SIG-M5 treated with dmso at 0.1 percent for 504 hours (cell line): ENCODE results near the gene STRBP.

Experiments
- DNase-seq: peaks from one replicate; lab custom pipeline; 2025; ENCODE audit not compliant: unreplicated experiment; lab: John Stamatoyannopoulos, UW

STRBP gene

DNA sequence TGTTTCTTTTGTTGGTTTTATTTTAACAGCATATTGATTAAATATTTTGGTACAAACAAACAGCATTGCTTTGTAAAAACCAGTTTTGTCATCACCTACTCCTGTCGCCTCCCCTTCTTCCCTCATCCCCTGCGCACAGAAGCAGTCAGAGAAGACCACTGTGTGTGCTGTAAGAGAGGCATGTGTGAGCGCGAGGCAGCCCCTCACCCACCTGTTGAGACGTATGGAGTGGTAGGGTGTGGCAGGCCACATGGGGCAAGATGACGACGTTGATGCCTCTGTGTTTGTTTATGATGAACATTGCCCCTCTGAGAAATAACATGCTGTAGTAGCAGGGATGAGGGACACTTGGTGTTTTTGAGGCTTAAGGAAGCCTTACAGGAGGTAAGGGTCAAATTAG, 163.6 kb downstream of the STRBP start:
- no peak for DNase-seq

DNA sequence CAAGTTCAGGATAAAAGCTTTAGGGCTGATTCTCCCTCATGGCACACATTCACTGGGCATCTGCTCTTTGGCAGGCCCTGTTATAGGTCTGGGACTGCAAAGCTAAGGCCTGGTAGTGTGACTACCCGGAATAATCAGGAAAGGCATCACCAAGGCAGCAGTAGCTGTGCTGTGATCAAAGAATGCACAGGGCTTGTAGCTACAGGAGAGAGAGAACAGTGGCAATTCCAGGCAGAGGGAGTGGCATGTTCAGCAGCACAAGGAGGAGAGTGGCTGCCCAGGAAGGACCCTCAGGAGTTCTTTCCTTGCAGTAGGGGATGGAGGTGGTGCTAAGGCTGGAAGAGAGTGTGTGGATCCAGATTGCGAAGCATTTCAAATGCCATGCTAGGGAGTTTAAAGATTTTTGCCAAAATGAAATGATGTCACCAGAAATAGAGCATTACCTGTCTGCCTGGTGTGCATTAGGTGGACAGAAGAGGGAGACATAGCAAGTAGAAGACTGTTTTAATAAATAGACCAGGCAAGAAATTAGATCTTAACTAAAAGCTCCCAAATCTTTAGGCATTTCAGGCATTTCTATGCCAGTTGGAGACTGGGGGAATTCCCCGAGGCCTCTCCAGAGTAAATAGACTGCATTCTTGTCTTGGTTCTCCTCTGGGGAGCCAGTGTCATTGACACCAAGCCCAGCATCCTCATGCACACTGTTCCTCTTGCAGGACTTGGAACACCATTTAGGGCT, 165.8 kb downstream of the STRBP start:
- no peak for DNase-seq

DNA sequence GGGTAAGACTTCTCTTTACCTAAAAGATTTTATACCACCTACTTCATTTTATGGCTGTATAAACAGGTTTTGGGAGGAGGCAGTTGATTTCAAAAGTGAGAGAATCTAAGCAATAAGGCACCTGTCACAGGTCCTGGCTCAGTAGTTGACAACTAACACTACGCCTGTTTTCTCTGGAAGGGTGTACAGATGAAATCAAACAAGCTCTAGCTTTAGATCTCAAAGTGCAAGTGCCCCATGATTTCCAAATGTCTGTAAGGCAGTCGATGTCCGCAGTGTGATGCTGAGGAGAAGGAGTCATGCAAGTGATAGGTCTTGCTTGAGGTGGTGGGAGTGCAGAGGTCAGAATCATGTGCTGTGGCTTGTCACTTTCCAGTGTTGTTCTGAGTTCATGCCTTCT, 168.8 kb downstream of the STRBP start:
- DNase-seq: no peak

DNA sequence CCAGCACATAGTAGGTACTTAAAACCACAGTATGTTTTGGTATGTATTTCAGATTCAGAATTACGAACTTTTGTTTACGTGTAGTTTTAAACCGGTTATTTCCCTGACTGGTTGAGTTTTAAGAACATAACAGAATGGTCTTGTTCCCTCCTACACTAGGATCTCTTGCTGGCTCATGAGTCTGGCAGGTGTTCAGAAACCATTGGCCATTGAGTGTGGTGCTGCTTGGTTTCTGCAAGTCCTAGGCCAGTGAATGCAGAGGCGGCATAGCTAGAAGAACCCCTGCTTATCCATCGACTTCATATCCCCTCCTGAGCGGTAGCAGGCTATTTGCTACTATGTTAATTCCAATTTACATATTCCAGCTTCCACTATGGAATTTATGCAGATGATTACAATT, 169.3 kb downstream of the STRBP start:
- DNase-seq: no peak

DNA sequence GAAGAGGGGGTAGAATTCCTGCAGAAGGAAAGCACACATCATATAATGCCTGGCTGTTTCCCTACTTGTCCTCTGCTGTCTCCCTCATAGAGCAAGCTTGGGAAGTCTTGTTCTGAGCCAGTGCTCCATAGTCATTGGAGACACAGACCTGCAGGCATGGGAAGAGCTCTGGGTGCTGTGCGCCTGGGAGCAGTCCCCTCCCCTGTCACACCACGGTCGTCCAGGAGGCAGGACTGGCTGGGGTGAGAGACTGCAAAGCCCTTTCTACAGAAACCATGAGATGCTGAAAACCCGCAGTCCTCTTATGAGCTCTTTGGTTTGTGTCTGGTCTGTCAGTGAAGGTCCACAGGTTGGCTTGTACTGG, 170.3 kb downstream of the STRBP start:
- DNase-seq: no peak

DNA sequence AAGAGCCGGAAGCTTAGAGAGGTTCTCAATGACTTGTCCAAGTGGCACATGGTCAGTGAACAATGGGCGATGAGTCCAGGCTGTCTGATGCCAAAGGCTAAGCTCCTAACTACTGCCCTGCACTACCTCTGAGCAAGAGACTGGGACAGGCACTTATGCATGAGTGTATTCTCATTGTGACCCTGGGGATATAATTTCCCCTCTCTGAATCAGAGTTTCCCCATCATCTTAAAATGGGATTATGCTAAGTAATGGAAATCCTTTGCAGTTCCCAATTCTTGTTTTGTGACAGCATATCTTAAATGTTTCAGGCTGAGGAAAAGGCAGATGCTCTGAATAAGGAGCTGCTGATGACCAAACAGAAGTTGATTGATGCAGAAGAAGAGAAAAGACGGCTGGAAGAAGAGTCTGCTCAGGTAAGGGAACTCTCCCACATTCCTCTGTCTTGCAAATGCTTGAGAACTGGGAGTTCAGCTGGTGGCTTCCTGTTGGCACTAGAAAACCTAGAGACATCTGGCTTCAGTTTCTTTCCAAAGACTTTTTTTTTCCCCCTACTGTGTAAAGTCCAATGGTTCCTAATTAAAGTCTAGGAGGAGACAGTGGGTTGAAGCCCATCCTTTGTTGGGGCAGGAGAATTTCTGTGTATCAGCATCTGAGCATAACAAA, 170.8 kb downstream of the STRBP start:
- no peak for DNase-seq

DNA sequence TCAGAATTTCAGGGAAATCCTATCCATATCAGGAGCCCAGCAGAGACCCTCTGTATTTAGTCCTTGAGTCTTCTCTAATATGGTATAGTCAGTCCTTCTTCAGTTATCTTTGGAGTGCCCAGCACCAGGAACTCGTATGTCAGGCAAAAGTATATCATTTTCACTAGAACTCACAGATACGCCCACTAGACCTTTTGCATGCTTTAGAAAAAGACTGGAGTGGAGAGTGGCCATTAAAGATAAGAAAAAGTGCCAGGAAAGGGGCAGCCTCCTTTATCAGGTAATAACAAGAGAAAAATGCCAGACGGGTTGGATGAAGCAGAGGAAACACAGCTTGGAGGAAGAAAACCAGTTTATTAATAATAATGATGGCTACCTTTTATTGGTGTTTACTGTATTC, 171.4 kb downstream of the STRBP start:
- no peak for DNase-seq

DNA sequence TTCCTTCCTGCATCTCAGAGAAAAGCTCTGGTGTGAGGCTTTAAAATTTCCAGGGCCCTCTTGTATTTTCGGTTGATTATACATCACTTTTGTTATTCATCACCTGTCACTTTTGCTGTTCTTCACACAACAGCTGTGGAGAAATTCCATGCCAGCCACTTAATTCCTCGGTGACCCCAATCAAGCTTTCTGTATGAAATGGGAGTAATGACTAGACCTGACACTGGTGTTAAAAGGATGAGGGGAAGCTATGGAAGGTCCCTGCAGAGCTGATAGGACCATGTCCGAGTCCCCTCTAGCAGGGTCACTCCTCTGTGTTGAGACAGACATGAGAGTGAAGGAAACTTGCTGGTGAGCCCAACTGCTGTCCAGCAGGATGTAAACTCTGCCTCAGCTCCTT, 175.2 kb downstream of the STRBP start:
- no peak for DNase-seq

DNA sequence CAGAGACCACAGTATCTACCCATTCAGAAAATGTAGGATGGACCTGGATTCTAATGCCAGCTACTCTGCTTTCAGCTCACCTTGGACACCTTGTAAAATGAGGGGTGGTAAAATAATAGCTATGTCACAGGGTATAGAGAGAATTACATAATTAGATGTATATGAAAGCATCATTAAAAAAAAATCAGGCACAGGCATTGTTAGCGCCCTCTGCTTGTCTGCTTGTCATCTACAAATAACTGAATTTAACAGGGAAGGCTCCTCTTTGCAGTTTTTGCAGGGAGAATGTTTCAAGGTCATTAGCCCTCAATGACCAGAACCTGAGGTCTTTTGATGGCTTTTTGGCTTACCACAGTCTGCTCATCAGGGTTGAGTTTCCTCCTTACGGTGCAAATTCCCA, 176.9 kb downstream of the STRBP start:
- no peak for DNase-seq

DNA sequence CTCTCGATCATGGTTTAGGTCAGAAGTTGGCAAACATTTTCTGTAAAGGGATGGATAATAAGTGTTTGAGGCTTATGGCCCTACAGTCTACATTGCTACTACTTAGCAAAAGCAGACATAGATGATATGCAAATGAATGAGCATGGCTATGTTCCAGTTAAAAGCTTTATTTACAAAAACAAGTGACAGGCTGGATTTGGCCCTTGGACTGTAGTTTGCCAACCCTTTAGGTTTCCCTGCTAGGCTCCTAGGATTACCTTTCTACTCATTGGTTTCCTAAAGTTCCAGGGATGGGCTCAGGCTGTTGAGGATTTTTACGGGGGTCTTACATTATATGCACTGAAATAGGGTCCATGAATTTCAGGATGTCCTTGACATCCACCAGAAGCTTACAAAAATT, 177.4 kb downstream of the STRBP start:
- DNase-seq: no peak

DNA sequence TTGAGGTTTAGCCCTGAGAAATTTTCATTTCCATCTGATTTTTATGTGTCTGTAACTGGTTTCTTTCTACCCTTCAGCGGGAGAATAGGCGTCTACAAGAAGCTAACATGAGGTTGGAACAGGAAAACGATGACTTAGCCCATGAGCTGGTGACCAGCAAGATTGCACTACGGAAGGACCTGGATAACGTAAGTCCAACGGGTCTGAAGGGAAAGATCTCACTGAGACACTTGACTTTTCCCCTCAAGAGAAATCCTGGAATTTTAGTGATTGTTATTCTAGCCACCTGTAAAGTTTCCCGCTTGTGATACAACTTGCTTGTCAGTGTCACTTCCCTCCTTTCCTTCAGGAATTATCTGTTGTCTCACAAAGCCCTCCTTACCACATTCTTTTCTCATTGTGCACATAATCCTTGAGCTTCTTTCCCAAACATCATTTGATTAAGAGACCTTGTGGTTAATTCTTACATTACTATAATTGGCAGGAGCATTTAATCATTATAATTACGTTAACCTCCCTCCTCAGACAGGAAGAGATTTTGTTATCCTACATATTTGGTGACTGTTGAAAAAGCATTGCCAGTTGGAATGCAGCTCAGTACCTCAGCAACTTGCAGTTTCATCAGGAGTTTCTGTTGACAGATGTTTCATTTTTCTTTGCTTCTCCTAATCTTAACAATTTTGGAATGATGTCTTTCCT, 178.0 kb downstream of the STRBP start:
- DNase-seq: no peak

DNA sequence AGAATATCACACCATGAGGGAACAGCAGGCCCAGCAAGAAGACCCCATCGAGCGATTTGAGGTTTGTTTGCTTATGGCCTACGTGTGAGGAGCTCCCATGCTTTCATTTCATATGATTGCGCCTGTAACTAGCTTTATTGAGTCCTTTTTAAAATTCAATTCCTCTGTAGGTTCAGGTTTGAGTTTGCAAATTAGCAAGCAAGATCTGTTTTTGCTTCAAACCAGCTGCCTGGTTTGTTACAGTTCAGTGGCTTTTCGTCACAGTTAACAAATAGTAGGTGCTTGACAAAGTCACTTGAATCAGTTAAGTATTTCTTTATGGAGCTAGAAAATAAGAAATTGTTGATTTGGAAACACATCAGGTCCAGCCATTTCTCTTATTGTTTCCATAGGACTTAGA, 178.6 kb downstream of the STRBP start:
- no peak for DNase-seq

DNA sequence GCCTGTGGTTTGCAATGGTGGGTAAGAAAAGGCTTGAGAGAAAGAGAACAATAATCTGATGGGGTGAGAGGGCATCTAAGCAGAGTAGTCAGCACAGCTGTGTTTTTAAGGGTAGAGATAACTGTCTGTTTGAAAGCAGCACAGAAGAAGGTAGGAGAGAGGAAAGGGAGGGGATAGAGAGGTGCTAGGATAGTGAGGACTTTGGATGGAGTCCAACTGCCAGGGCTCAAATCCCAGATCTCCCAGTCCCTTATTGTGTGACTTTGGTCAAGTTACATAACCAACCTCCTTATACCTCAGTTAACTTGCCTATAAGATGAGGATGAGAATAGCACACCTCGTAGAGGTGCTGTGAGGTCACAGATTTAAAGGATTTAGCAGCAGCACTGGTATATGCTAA, 179.3 kb downstream of the STRBP start:
- DNase-seq: no peak

DNA sequence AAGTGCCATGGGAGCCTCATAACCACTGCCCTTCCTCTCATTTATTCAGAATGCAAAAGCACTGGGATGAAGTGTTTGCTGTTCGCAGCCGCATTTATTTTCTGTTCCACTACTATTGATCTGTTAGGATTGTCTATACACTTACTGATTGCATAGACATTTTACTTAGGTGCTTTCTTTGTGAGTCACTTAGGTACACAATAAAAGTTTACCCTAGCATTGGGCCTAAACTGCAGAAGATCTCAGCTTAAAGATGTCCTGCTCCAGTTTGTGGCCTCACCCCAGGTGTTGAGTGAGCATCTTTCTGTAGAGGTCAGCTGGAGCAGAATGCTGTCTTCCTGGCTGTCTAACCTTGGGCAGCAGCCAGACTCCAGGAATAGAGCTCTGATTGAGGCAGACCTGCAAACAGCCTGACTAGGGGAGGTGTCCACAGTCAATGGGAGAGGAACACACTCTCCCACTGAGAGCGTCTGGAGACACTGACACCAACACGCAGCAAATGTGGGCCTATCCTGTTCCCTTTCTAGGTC, 181.0 kb downstream of the STRBP start:
- no peak for DNase-seq

DNA sequence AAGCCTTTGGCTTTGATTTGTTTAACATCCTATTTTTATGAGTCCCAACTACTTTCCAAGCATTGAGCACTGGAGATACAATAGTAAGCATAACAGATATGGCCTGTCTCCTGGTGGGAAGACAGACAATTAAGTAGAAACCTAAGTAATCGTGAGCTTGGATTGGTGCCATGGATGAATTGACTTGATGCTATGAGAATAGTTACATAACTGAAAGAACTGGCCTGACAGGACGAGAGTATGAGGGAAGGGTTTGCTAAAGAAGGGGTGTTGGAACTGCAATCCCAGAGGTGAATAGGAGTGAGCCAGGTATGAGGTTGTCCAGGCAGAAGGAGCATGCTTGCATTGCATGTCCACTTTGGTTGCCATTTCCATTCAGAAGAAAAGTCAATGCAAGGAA, 182.5 kb downstream of the STRBP start:
- DNase-seq: no peak

DNA sequence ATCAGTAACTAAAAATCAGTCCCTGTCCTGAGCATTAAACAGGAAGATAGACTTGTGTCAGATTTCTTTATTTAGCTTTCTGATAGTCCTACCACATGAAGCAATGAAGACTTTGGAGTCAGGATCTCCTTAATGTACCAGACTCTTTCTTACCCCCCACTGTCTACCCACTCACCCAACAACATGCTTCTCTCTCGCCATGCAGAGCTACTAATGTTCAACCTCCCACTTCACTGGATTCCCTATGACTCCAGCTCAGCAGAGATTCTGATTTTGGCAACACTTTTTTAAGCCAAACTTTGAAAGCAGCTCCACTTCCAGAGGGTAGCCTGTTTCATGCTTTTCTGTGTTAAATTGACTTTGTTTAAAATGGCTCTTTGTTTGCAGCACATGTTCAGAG, 184.1 kb downstream of the STRBP start:
- no peak for DNase-seq

DNA sequence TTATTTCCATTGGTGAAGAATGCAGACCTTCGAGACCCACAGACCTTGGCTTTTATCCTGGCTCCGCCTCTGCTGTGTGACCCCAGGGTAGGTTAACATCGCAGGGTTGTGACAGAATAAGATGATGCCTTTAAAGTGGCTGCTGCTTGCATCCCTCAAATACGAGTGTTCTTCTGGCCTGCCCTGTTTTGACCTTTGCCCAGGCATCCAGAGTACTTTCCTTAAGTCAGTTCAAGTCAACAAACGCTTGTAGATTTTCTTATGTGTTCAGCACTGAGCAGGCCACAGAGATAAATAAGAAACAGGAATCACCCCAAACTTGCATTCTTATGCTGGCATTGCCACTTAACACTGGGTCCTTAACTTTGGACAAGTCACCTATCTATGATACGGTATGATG, 184.7 kb downstream of the STRBP start:
- DNase-seq: no peak

DNA sequence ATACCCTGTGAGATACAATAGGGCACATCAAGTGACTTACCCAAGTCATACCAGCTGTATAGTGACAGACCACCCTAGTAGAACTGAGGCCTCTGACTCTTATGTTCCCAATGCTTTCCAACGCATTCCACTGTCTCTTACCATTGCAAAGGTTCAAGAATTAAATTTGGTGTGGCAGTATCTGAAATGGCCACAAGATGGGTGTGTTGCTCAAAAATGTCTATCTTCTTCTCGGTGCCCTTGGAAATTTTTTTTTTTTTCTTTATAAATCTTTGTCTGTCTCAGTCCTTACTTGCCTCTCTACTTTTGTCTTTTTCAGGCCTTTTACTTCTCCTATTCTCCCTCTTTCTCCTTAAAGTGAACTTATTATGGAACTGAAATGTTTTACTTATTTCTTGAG, 186.6 kb downstream of the STRBP start:
- DNase-seq: peak; percentile 29

DNA sequence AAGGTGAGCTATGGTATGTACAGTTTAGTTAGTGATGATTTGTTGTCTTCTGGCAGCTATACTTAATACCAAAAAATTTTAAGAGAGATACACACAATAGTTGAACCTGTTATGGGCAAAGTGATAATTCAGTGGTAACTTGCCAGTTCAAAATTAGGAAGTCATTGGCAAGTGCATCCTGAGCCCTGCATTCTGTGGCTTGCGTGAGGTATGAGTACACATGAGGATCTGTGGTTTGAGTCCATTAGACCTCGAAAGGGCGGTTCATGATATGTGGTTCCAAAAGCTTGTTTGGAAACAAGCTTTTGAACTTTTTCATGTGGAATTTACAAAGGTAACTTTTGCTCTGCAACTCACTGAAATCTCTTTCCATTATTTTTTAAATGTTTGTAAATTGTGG, 187.9 kb downstream of the STRBP start:
- DNase-seq: no peak

DNA sequence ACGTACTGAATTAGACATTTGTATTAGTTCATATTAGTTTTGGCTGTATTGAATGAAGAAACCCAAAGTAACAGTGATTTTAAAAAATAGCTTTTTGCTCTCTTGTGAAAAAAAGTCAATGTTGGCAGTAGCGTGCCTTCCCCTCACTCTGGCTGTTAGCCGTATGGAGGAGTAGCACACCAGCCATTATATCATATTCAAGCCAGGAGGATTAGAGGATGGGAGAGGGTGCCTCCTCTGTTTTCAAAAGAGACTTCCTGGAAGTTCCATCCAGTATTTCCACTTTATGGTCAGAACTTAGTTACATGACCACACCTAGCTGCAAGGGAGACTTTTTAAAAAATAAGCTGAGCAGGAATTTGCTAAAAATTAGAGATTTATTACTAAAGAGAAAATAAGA, 193.8 kb downstream of the STRBP start:
- no peak for DNase-seq

DNA sequence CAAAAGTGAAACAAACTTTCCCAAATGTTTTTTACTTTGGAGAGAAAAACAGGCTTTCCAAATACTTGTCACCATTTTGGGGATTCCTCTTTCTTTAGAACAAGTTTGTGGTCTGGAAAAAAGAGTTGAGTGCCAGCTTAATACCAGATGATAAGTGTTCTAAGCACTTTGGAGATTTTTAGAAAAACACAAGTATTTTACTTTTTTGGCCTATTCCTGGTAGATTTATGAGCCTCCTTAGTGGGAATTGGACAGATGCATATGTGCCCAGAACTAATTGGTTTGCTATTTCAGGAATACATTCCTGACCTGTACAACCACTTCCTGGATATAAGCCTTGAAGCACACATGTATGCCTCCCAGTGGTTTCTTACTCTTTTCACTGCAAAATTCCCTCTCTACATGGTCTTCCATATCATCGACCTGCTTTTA, 194.4 kb downstream of the STRBP start:
- no peak for DNase-seq

DNA sequence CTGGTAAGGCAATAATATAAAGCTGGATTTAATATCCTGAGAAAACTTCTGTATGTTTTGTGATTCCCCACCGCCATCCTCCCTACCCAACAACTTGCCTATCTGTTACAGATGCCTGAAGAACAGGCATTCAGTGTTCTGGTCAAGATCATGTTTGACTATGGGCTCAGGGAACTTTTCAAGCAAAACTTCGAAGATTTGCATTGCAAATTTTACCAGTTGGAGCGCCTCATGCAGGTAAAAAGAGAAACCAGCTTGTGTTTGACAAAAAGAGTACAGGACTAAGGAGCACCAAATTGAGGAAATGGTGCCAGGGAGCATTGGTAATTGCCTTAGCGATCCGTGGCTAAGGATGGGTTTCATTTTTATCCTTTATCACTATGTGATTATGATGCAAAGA, 194.9 kb downstream of the STRBP start:
- no peak for DNase-seq
